Transverse colon (tissue), 3 donors: ENCODE measurements around the gene EFCAB11.

Experiments used
- CTCF ChIP-seq, 5 experiments: fragments of 200-600 bp in 3 of 5; fragments of 450-650 bp in 2 of 5; sonication (generic) in 3 of 5; IDR thresholded peaks; 1 replicate in 2 of 5; 2 replicates in 3 of 5; pipeline ENCODE4 v1.5.1; 2016 to 2017; ENCODE audit warnings: antibody characterized with exemption in 5 of 5, inconsistent platforms in 3 of 5, mild to moderate bottlenecking in 2 of 5, moderate library complexity in 1 of 5
- POLR2A ChIP-seq: fragments of 450-650 bp; IDR thresholded peaks from one replicate; pipeline ENCODE4 v1.6.1; 2016; ENCODE audit warnings: antibody characterized with exemption, mild to moderate bottlenecking, moderate library complexity

- TF ChIP-seq POLR2A (no peak), CTCF (IDR thresholded peaks at IDR 0.05) (no peak)
Measured at GRCh38 chr14:89833661-89834060, 120.9 kb downstream of the EFCAB11 start.
